HepG2 (cell line): ENCODE measurements around the gene SQSTM1. TPM values are rescaled to one million over a fixed set of nuclear protein-coding genes. Genes with fewer than 3 reads are reported as not detected.
A peak's percentile ranks its signal among the peaks of the same experiment; 100 is the strongest.

Source experiments
- ATF6 ChIP-seq: sonication (generic); formaldehyde crosslinking; conservative IDR thresholded peaks from 2 replicates; pipeline ENCODE4 v1.4.0; 2020; ENCODE audit warnings: missing genetic modification reagents
- DNMT1 ChIP-seq: sonication (generic); formaldehyde crosslinking; IDR thresholded peaks from 2 replicates; pipeline ENCODE4 v1.5.1; 2020; ENCODE audit warnings: mild to moderate bottlenecking, missing genetic modification reagents
- ELF3 ChIP-seq: IDR thresholded peaks from 2 replicates; pipeline ENCODE4 v1.6.1; 2016; ENCODE audit warnings: missing genetic modification reagents, missing compliant biosample characterization
- ERF ChIP-seq: IDR thresholded peaks from 2 replicates; pipeline ENCODE4 v1.6.1; 2018; ENCODE audit warnings: missing biosample characterization, missing genetic modification reagents
- FLYWCH1 ChIP-seq: sonication (generic); formaldehyde crosslinking; IDR thresholded peaks from 2 replicates; pipeline ENCODE4 v1.8.1; 2023; ENCODE audit warnings: mild to moderate bottlenecking, missing genetic modification reagents
- FOXJ3 ChIP-seq: sonication (generic); formaldehyde crosslinking; IDR thresholded peaks from 2 replicates; pipeline ENCODE4 v1.4.0; 2020; ENCODE audit warnings: missing genetic modification reagents, mild to moderate bottlenecking, borderline replicate concordance
- FOXK2 ChIP-seq: fragments of 450-650 bp; IDR thresholded peaks from 2 replicates; pipeline ENCODE4 v1.6.1; 2016
- IKZF4 ChIP-seq: sonication (generic); formaldehyde crosslinking; IDR thresholded peaks from 2 replicates; pipeline ENCODE4 v1.5.1; 2020; ENCODE audit warnings: borderline replicate concordance, mild to moderate bottlenecking, low read depth, missing genetic modification reagents; ENCODE audit errors: not compliant biosample characterization
- MAZ ChIP-seq, 2 experiments: sonication (generic) in 1 of 2; formaldehyde crosslinking in 1 of 2; IDR thresholded peaks; 2 replicates each; pipeline versions ENCODE4 v1.5.0 to v1.6.1; 2012 to 2020; ENCODE audit warnings: low read depth in 2 of 2, mild to moderate bottlenecking in 2 of 2, borderline replicate concordance in 1 of 2, improper control_type of control experiment in 1 of 2, low read length in 1 of 2, missing genetic modification reagents in 1 of 2, moderate library complexity in 1 of 2
- MTF2 ChIP-seq: sonication (generic); formaldehyde crosslinking; IDR thresholded peaks from 2 replicates; pipeline ENCODE4 v1.5.0; 2020; ENCODE audit warnings: missing genetic modification reagents, borderline replicate concordance
- PHF5A ChIP-seq: IDR thresholded peaks from one replicate; pipeline ENCODE4 v1.6.1; 2018; ENCODE audit warnings: low read depth, missing genetic modification reagents; ENCODE audit not compliant: unreplicated experiment
- PRPF4 ChIP-seq: fragments of 200-400 bp; formaldehyde crosslinking; IDR thresholded peaks from 2 replicates; pipeline ENCODE4 v1.6.1; 2016; ENCODE audit warnings: low read length, low read depth; ENCODE audit not compliant: poor library complexity, severe bottlenecking
- SAP130 ChIP-seq: IDR thresholded peaks from 2 replicates; pipeline ENCODE4 v1.6.1; 2016; ENCODE audit warnings: low read depth
- SP1 ChIP-seq, 2 experiments: fragments of 450-650 bp in 1 of 2; sonication (generic) in 1 of 2; formaldehyde crosslinking in 1 of 2; IDR thresholded peaks; 2 replicates each; pipeline versions ENCODE4 v1.4.0 to v1.6.1; 2016 to 2020; ENCODE audit warnings: missing genetic modification reagents in 1 of 2
- SRY ChIP-seq: sonication (generic); formaldehyde crosslinking; IDR thresholded peaks from 2 replicates; pipeline ENCODE4 v1.8.0; 2022; ENCODE audit warnings: mild to moderate bottlenecking, missing genetic modification reagents
- TFAP4 ChIP-seq: sonication (generic); IDR thresholded peaks from 2 replicates; pipeline ENCODE4 v1.6.1; 2016; ENCODE audit warnings: low read depth, borderline replicate concordance
- USF2 ChIP-seq, 2 experiments: sonication (generic) in 1 of 2; formaldehyde crosslinking in 1 of 2; IDR thresholded peaks; 2 replicates each; pipeline versions ENCODE4 v1.5.1 to v1.6.1; 2011 to 2020; ENCODE audit warnings: borderline replicate concordance in 1 of 2, low read depth in 1 of 2, low read length in 1 of 2, mild to moderate bottlenecking in 1 of 2, missing genetic modification reagents in 1 of 2, moderate library complexity in 1 of 2
- ZBTB42 ChIP-seq: sonication (generic); formaldehyde crosslinking; IDR thresholded peaks from 2 replicates; pipeline ENCODE4 v1.5.0; 2020; ENCODE audit warnings: mild to moderate bottlenecking, missing genetic modification reagents
- ZFP41 ChIP-seq: sonication (generic); formaldehyde crosslinking; IDR thresholded peaks from 2 replicates; pipeline ENCODE4 v1.4.0; 2020; ENCODE audit warnings: mild to moderate bottlenecking, missing genetic modification reagents, borderline replicate concordance
- ZNF17 ChIP-seq: sonication (generic); formaldehyde crosslinking; IDR thresholded peaks from 2 replicates; pipeline ENCODE4 v1.5.0; 2020; ENCODE audit warnings: mild to moderate bottlenecking, missing genetic modification reagents
- ZNF251 ChIP-seq: sonication (generic); formaldehyde crosslinking; IDR thresholded peaks from 2 replicates; pipeline ENCODE4 v1.9.0; 2021; ENCODE audit warnings: mild to moderate bottlenecking, missing genetic modification reagents
- ZNF333 ChIP-seq: sonication (generic); formaldehyde crosslinking; IDR thresholded peaks from 2 replicates; pipeline ENCODE4 v1.4.0; 2020; ENCODE audit warnings: mild to moderate bottlenecking, missing genetic modification reagents, borderline replicate concordance
- ZNF441 ChIP-seq: sonication (generic); formaldehyde crosslinking; IDR thresholded peaks from 2 replicates; pipeline ENCODE4 v1.7.0; 2021; ENCODE audit warnings: missing genetic modification reagents, borderline replicate concordance
- ZNF468 ChIP-seq: sonication (generic); formaldehyde crosslinking; IDR thresholded peaks from 2 replicates; pipeline ENCODE4 v1.8.0; 2022; ENCODE audit warnings: mild to moderate bottlenecking, moderate library complexity, missing genetic modification reagents
- ZNF572 ChIP-seq: sonication (generic); formaldehyde crosslinking; IDR thresholded peaks from 2 replicates; pipeline ENCODE4 v1.5.1; 2020; ENCODE audit warnings: mild to moderate bottlenecking, missing genetic modification reagents
- ZNF607 ChIP-seq: sonication (generic); formaldehyde crosslinking; IDR thresholded peaks from 2 replicates; pipeline ENCODE4 v1.5.1; 2020; ENCODE audit warnings: missing genetic modification reagents, mild to moderate bottlenecking, borderline replicate concordance
- polyA plus RNA-seq, 8 experiments: library from polyadenylated mRNA; depleted of rRNA in 3 of 8; stranded (reverse) in 7 of 8; unstranded in 1 of 8; fragments of >200 nt; fragmentation: Illumina TruSeq in 4 of 8; extraction: Trizol in 4 of 8; gene quantifications; 2 replicates each; pipeline versions ENCODE4 v1.2.1 to v1.2.3, GENCODE V29; 2011 to 2016; ENCODE audit warnings: low read depth in 4 of 8, missing spikeins in 1 of 8, mixed read lengths in 1 of 8; ENCODE audit not compliant: insufficient read depth in 1 of 8
- total RNA-seq, 5 experiments: library from RNA; depleted of rRNA; stranded (reverse); fragments of >200 nt; fragmentation: Illumina TruSeq; extraction: Trizol; gene quantifications; 2 replicates each; pipeline ENCODE4 v1.2.3, GENCODE V29; 2016; ENCODE audit warnings: low read depth in 1 of 5

Gene SQSTM1
- total and polyA plus RNA-seq, 2 of the 13 experiments (the other 11 are each of a cell fraction or from before 2014, with no cell fraction given) = 90.9 to 160 TPM

GRCh38 chr5:179818746-179819295 lies 1.9 kb upstream of the SQSTM1 start (continued):
- TF ChIP-seq ZNF468 (CRISPR knock-in tag) (no peak), ZNF251 (CRISPR knock-in tag) (no peak; the same call in 1 of the 2 replicates), ZNF333 (CRISPR knock-in tag) (no peak), ZNF441 (CRISPR knock-in tag) (no peak), ZNF17 (no peak), SP1 (IDR thresholded peaks at IDR 0.05) (no peak), SP1 (CRISPR knock-in tag; IDR thresholded peaks at IDR 0.05) (peak; percentile 77), ELF3 (CRISPR knock-in tag) (peak; percentile 71), MTF2 (CRISPR knock-in tag) (no peak; the same call in 1 of the 2 replicates), SRY (CRISPR knock-in tag) (no peak), PRPF4 (peak; percentile 89), PHF5A (peak; percentile 49), DNMT1 (peak; percentile 90), ZFP41 (CRISPR knock-in tag) (no peak; the same call in 1 of the 2 replicates), ZNF607 (CRISPR knock-in tag) (peak; percentile 93), FLYWCH1 (CRISPR knock-in tag) (peak; percentile 67; the same call in 1 of the 2 replicates), SAP130 (peak; percentile 94), IKZF4 (CRISPR knock-in tag) (no peak), ZBTB42 (0 out of 2 replicates have a peak, but pooled peaks have one; percentile 66), FOXK2 (peak; percentile 95), ZNF572 (CRISPR knock-in tag) (peak; percentile 65; the same call in 1 of the 2 replicates), ERF (CRISPR knock-in tag) (peak; percentile 97), MAZ (IDR thresholded peaks at IDR 0.05; ENCODE audit: borderline replicate concordance, low read depth, low read length) (peak; percentile 82), MAZ (CRISPR knock-in tag; IDR thresholded peaks at IDR 0.05; ENCODE audit: low read depth) (peak; percentile 75), ATF6 (no peak), TFAP4 (peak; percentile 84), FOXJ3 (CRISPR knock-in tag) (peak; percentile 89), USF2 (IDR thresholded peaks at IDR 0.05; ENCODE audit: low read depth, low read length) (peak; percentile 77), USF2 (CRISPR knock-in tag; IDR thresholded peaks at IDR 0.05; ENCODE audit: borderline replicate concordance) (peak; percentile 91; the same call in 1 of the 2 replicates)
